Karpas-422 (cell line): ENCODE measurements around the gene TUT1. TPM values are rescaled to one million over a fixed set of nuclear protein-coding genes. Genes with fewer than 3 reads are reported as not detected.
"Not testable (repeated sequence)": the region's sequence is repeated elsewhere in the genome, so short reads cannot be mapped to it uniquely, and the experiment has no call there.

ENCODE experiments used
- DNase-seq: peaks from one replicate; pipeline ENCODE4 v3.0.0-alpha.2; 2015
- H2AFZ ChIP-seq: fragments of 200-600 bp; sonication (generic); 2 replicates; pipeline ENCODE4 v1.6.1; 2014; ENCODE audit warnings: antibody characterized with exemption, low read length, mixed read lengths
- H3K27ac ChIP-seq: fragments of 200-600 bp; sonication (generic); 2 replicates; pipeline ENCODE4 v1.5.1; 2014; ENCODE audit warnings: mild to moderate bottlenecking, low read length, moderate library complexity
- H3K27me3 ChIP-seq: fragments of 200-600 bp; sonication (generic); 2 replicates; pipeline ENCODE4 v1.6.1; 2014; ENCODE audit warnings: low read length, mixed read lengths
- H3K36me3 ChIP-seq: fragments of 200-600 bp; sonication (generic); 2 replicates; pipeline ENCODE4 v1.6.1; 2014; ENCODE audit warnings: low read length, mixed read lengths; ENCODE audit not compliant: insufficient read depth
- H3K4me1 ChIP-seq: fragments of 200-600 bp; sonication (generic); 2 replicates; pipeline ENCODE4 v1.6.1; 2014; ENCODE audit warnings: mild to moderate bottlenecking, low read length, mixed read lengths
- H3K4me2 ChIP-seq: fragments of 200-600 bp; sonication (generic); 2 replicates; pipeline ENCODE4 v1.6.1; 2014; ENCODE audit warnings: low read length, low read depth, mild to moderate bottlenecking; ENCODE audit not compliant: poor library complexity, severe bottlenecking
- H3K4me3 ChIP-seq: fragments of 200-600 bp; sonication (generic); 2 replicates; pipeline ENCODE4 v1.5.1; 2014; ENCODE audit warnings: mild to moderate bottlenecking, antibody characterized with exemption, low read length, mixed read lengths
- H3K79me2 ChIP-seq: fragments of 200-600 bp; sonication (generic); 2 replicates; pipeline ENCODE4 v1.6.1; 2014; ENCODE audit warnings: mild to moderate bottlenecking, low read length, mixed read lengths
- H3K9ac ChIP-seq: fragments of 200-600 bp; sonication (generic); 2 replicates; pipeline ENCODE4 v1.6.0; 2014; ENCODE audit warnings: low read length
- H3K9me2 ChIP-seq: fragments of 200-600 bp; sonication (generic), shearing (Covaris generic); replicated peaks from 2 replicates; pipeline ENCODE4 v1.6.0; 2014; ENCODE audit warnings: mild to moderate bottlenecking, low read length, moderate library complexity; ENCODE audit not compliant: insufficient read depth
- H3K9me3 ChIP-seq: fragments of 300-700, 200-600 bp; sonication (generic); 2 replicates; pipeline ENCODE4 v1.6.1; 2014; ENCODE audit warnings: low read length, mixed read lengths
- H4K20me1 ChIP-seq: fragments of 200-600 bp; sonication (generic); 2 replicates; pipeline ENCODE4 v1.6.1; 2014; ENCODE audit warnings: mild to moderate bottlenecking, antibody characterized with exemption, low read length, low read depth; ENCODE audit not compliant: insufficient read depth
- total RNA-seq: library from RNA; depleted of rRNA; stranded (reverse); fragments of >200 nt; shearing (Covaris generic); gene quantifications from 2 replicates; pipeline ENCODE4 v1.2.3, GENCODE V29; 2014; ENCODE audit warnings: low replicate concordance

Gene TUT1
- total RNA-seq, 1 experiment from 2014 or later: 8.1 TPM

DNA sequence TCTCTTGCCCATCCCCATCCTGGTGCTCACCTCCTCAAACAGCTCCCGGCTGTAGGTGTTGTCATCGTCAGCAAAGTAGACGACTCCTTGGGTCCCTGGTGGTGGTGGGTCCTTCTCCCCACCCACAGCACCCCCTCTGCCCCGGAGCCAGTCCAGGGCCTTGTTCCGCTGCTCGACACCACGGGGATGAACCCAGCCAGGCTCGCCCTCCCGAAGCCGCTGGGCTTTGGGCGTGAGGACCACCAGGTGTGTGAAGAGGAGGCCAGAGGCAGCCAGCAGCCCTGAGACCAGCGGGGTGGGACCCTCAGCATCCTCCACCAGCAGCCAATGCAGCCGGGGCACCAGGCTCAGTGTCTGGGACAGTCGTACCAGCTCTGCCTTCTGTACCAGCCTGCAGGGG lies 25.6 kb upstream of the TUT1 start:
- Histone ChIP-seq H3K4me1 (peaks cover 12% of the 10 kb centered on the region), H3K79me2 (peaks cover 17% of the 10 kb centered on the region)
- H4K20me1 ChIP-seq, H3K4me2 ChIP-seq, H3K9me3 ChIP-seq, H3K4me3 ChIP-seq, DNase-seq, H3K36me3 ChIP-seq, H2AFZ ChIP-seq, H3K9ac ChIP-seq, H3K27me3 ChIP-seq, H3K27ac ChIP-seq, H3K9me2 ChIP-seq: not testable (repeated sequence)

- Histone ChIP-seq H3K27me3 (no peaks in the 10 kb centered on the region), H3K9me3 (no peaks in the 10 kb centered on the region), H2AFZ (no peak overlapping the region), H3K27ac (no peak overlapping the region), H4K20me1 (no peaks in the 10 kb centered on the region), H3K4me1 (peaks cover 18% of the 10 kb centered on the region), H3K79me2 (peaks cover 8% of the 10 kb centered on the region), H3K9ac (no peak overlapping the region), H3K4me3 (no peak overlapping the region), H3K4me2 (no peak overlapping the region), H3K9me2 (no peaks in the 10 kb centered on the region), H3K36me3 (peaks cover 4% of the 10 kb centered on the region; the same call in 1 of the 2 replicates)
- DNase-seq: no peak
These were observed 24.2 kb upstream of the TUT1 start for GRCh38 chr11:62615521-62615920.

DNA sequence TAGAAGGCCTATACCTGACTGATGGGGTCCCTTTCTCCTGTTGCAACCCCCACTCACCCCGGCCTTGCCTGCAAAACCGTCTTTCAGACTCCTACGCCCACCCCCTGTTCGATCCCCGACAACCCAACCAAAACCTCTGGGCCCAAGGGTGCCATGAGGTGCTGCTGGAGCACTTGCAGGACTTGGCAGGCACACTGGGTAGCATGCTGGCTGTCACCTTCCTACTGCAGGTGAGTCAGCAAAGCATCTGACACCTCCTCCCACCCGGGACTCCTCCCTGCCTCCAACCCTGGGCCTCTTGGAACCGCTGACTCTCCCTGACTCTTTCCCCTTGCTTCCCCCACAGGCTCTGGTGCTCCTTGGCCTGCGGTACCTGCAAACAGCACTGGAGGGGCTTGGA lies 23.0 kb upstream of the TUT1 start:
- DNase-seq: no peak

DNA sequence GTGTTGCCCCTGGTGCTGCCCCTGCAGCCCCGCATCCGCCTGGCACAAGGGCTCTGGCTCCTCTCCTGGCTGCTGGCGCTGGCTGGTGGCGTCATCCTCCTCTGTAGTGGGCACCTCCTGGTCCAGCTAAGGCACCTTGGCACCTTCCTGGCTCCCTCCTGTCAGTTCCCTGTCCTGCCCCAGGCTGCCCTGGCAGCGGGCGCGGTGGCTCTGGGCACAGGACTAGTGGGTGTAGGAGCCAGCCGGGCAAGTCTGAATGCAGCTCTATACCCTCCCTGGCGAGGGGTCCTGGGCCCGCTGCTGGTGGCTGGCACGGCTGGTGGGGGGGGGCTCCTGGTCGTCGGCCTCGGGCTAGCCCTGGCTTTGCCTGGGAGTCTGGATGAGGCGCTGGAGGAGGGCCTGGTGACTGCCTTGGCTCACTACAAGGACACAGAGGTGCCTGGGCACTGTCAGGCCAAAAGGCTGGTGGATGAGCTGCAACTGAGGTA lies 22.0 kb upstream of the TUT1 start:
- Histone ChIP-seq H4K20me1 (peaks cover 5% of the 10 kb centered on the region; the same call in 1 of the 2 replicates), H3K9ac (0 out of 2 replicates have a peak overlapping the region, but pooled peaks have one; percentile 15), H3K79me2 (no peaks in the 10 kb centered on the region), H3K4me2 (peak overlapping the region; percentile 15), H3K9me2 (no peaks in the 10 kb centered on the region), H3K27me3 (no peaks in the 10 kb centered on the region), H3K9me3 (no peaks in the 10 kb centered on the region), H3K27ac (no peak overlapping the region), H2AFZ (no peak overlapping the region), H3K4me1 (peaks cover 17% of the 10 kb centered on the region), H3K4me3 (peak overlapping the region; percentile 87; the same call in 1 of the 2 replicates), H3K36me3 (no peaks in the 10 kb centered on the region)
- DNase-seq: no peak

More for the DNA sequence above, 23.0 kb upstream of the TUT1 start:
- H3K4me2 ChIP-seq: no peak overlapping the region
- no peaks in the 10 kb centered on the region for H3K9me2 ChIP-seq
- no peaks in the 10 kb centered on the region; the same call in 1 of the 2 replicates for H4K20me1 ChIP-seq
- H3K9me3 ChIP-seq: no peaks in the 10 kb centered on the region
- H3K36me3 ChIP-seq: peaks cover 3% of the 10 kb centered on the region; the same call in 1 of the 2 replicates
- no peak overlapping the region for H3K9ac ChIP-seq
- no peak overlapping the region for H2AFZ ChIP-seq
- no peak overlapping the region for H3K27ac ChIP-seq
- H3K4me3 ChIP-seq: no peak overlapping the region
- H3K27me3 ChIP-seq: no peaks in the 10 kb centered on the region
- H3K79me2 ChIP-seq: 0 out of 2 replicates have a peak, but pooled peaks cover 2% of the 10 kb centered on the region
- peaks cover 15% of the 10 kb centered on the region for H3K4me1 ChIP-seq

- Histone ChIP-seq H3K36me3 (no peaks in the 10 kb centered on the region), H3K9ac (peak within 1 kb of the TSS; percentile 86), H3K4me2 (peak within 1 kb of the TSS; percentile 80), H3K4me1 (peaks cover 24% of the 10 kb centered on the region), H2AFZ (peak within 1 kb of the TSS; percentile 99), H3K27ac (peak within 1 kb of the TSS; percentile 71), H3K79me2 (no peaks in the 10 kb centered on the region), H3K9me3 (no peaks in the 10 kb centered on the region), H3K27me3 (no peaks in the 10 kb centered on the region), H3K9me2 (no peaks in the 10 kb centered on the region), H4K20me1 (peaks cover 10% of the 10 kb centered on the region; the same call in 1 of the 2 replicates), H3K4me3 (peak within 1 kb of the TSS; percentile 87)
- DNase-seq: peak; percentile 97
These were observed 21.3 kb upstream of the TUT1 start, which contains the start of the genes EML3 and ROM1 for GRCh38 chr11:62612366-62613290. EML3 (minus strand) TSS chr11:62612775; CDS start chr11:62612457, 318 bp downstream. ROM1 (plus strand) TSS chr11:62613257; CDS start chr11:62613282, 25 bp downstream.

DNA sequence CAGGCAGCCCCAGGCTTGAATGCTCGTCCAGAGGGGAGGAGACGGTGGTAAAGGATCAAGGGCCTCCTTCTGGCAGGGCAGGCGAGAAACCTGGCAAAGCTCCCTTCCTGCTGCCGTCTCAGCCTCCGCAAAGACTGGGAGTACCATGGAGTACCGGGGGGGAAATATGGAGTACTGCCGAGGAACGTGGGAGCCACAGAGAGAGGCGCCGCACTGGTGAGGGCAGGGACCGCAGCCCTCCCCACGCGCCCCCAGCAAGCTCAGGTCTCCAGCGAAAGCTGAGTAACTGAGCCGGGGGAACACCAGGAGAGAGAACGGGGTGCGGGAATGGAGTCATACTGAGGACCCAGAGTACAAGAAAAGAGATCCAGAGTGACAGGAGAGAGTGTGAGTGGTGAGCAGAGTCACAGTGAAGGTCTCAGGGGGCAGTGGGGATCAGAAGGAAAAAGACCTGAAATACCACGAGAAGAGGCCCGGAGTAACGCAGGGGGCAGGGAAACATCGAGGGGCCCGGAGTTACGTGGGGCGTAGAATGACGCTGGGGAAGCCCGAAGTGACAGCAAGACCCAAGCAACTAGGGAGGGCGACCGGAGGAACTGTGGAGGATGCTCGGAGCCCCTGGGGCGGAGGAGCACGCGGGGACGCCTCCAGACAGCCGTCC lies 20.5 kb upstream of the TUT1 start:
- Histone ChIP-seq H3K79me2 (no peaks in the 10 kb centered on the region), H3K27ac (peak overlapping the region; percentile 52), H2AFZ (peak overlapping the region; percentile 99), H3K9me3 (no peaks in the 10 kb centered on the region), H3K9ac (peak overlapping the region; percentile 86), H3K4me3 (peak overlapping the region; percentile 87), H3K4me1 (peaks cover 32% of the 10 kb centered on the region), H3K4me2 (peak overlapping the region; percentile 80), H3K9me2 (no peaks in the 10 kb centered on the region), H3K27me3 (no peaks in the 10 kb centered on the region), H3K36me3 (0 out of 2 replicates have a peak, but pooled peaks cover 1% of the 10 kb centered on the region), H4K20me1 (peaks cover 17% of the 10 kb centered on the region; the same call in 1 of the 2 replicates)
- peak; percentile 86 for DNase-seq

DNA sequence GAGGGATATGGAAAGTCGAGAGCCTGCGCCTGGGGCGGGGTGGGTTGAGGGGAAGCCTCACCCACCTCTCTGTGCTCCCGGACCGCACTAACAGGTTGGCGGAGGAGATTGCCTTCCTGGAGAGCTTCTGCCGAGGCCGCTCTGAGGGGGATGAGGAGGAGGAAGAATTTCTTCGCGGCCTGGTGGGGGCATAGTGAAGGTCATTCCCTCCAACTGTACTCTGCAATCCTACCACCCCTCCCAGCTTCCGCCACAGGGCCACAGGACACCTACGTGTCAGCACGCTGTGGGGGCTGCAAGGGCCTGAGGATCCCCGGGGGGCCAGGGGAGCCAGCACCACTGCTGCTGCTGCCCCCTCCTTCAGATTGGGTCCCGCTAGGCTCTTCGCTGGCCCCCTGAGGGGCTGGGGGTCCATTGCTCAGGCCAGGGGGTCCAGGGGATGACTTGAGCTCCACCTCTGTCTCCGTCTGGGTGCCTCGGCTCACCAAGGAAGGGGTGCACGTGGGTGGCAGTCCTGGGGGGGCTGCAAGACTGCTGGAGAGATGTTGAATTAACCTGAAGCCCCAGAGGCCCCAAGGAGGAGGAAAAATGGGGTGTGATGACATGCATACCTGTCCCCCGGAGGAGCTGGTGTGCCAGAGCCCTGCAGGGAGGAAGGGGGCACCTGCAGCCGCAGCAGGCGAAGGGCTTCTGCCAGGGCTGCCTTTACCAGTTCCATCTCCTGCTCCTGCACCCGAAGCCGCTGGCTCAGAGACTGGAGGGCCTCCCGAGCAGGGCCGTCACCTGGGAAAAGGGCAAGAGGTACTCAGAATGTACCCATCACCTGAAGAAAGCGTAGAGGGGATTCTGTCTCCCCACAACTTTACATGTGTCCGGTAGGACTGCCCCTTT lies 19.7 kb upstream of the TUT1 start:
- Histone ChIP-seq H3K27ac (peak overlapping the region; percentile 52; the same call in 1 of the 2 replicates), H3K9ac (peak overlapping the region; percentile 86), H4K20me1 (peaks cover 20% of the 10 kb centered on the region; the same call in 1 of the 2 replicates), H3K4me1 (peaks cover 34% of the 10 kb centered on the region), H3K9me2 (no peaks in the 10 kb centered on the region), H3K4me3 (peak overlapping the region; percentile 87), H3K4me2 (peak overlapping the region; percentile 80), H3K36me3 (peaks cover 6% of the 10 kb centered on the region), H3K27me3 (no peaks in the 10 kb centered on the region), H3K9me3 (no peaks in the 10 kb centered on the region), H2AFZ (0 out of 2 replicates have a peak overlapping the region, but pooled peaks have one; percentile 99), H3K79me2 (no peaks in the 10 kb centered on the region)
- no peak for DNase-seq
